GM12801 (cell line): ENCODE results near the gene DGKQ.

ENCODE experiments used
- TF ChIP-seq, protein P1 (sequence below): IDR thresholded peaks from one replicate; pipeline ENCODE4 v1.5.1; 2011; ENCODE audit warnings: control low read depth; ENCODE audit not compliant: insufficient read length; ENCODE audit errors: extremely low read depth

The DGKQ gene

DNA sequence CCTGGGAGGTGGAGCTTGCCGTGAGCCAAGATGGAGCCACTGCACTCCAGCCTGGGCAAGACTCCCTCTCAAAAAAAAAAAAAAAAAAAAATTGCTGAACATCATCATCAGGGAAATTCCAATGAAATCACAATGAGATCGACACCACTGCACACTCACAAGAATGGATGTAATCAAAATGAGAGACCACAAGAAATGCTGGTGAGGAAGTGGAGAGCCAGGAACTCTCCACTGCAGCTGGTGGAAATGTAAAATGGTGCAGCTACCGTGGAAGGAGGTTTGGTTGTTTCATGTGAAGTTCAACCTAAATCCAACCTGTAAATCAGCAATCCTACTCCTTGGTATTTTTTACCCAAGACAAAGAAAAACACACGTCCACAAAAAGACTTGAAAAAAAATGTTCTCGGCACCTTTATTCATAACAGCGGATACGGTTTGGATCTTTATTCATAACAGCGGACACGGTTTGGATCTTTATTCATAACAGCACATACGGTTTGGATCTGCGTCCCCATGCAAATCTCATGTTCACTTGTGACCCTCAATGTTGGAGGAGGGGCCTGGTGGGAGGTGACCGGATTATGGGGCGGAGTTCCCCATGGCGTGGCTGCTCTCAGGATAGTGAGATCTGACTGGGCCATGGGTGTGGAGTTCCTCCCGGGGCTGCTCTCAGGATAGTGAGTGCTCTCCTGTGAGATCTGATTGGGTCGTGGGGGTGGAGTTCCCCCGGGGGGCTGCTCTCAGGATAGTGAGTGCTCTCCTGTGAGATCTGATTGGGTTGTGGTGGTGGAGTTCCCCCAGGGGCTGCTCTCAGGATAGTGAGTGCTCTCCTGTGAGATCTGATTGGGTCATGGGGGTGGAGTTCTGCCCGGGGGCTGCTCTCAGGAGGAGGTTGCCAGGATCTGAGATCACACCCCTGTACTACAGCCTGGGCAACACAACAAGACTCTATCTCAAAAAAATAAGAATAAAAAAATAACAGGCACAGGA lies 49.0 kb downstream of the DGKQ start:
- TF ChIP-seq, protein P1, sequence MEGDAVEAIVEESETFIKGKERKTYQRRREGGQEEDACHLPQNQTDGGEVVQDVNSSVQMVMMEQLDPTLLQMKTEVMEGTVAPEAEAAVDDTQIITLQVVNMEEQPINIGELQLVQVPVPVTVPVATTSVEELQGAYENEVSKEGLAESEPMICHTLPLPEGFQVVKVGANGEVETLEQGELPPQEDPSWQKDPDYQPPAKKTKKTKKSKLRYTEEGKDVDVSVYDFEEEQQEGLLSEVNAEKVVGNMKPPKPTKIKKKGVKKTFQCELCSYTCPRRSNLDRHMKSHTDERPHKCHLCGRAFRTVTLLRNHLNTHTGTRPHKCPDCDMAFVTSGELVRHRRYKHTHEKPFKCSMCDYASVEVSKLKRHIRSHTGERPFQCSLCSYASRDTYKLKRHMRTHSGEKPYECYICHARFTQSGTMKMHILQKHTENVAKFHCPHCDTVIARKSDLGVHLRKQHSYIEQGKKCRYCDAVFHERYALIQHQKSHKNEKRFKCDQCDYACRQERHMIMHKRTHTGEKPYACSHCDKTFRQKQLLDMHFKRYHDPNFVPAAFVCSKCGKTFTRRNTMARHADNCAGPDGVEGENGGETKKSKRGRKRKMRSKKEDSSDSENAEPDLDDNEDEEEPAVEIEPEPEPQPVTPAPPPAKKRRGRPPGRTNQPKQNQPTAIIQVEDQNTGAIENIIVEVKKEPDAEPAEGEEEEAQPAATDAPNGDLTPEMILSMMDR, result no peak

GRCh38 chr4:921830-922331 lies 51.5 kb downstream of the DGKQ start:
- TF ChIP-seq, protein P1, result no peak

DNA sequence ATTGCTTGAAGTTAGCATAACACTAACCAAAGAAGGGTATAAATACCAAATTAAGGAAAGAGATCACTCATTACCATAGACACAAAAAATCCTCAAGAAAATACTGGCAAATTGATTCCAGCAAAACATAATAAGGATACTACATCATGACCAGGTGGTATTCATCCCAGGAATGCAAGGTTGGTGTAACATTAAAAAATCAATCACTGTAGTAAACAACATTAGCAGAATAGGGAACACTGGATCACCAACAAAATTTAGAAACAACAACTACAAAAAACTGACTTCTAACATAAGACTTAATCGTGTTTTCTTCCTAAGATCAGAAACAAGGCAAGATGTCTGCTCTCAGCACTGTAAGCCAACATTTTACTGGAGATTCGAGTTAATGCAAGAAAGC lies 55.4 kb downstream of the DGKQ start:
- TF ChIP-seq, protein P1, result no peak

- TF ChIP-seq, protein P1, result no peak
Measured at GRCh38 chr4:917466-917865, 55.9 kb downstream of the DGKQ start.

DNA sequence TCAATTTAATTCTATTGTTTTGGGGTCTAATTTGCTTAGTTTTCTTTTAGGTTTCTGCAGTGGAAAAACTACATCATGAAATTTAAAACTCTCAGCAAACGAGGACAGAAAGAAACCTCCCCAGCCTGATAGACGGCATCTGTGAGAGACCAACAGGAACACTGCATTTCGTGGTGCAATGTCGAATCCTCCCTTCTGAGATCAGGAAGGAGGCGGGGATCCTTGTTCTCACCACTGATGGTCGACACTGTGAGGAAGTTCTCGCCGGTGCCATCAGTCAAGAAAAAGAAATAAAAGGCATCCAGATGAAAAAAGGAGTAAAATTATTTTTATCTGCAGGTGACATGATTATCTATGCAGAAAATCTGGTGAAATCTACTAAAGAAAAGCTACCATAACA lies 57.8 kb downstream of the DGKQ start:
- TF ChIP-seq, protein P1, result no peak

- TF ChIP-seq, protein P1, result no peak
Measured at GRCh38 chr4:915041-915474, 58.3 kb downstream of the DGKQ start.

GRCh38 chr4:914531-914930 lies 58.8 kb downstream of the DGKQ start:
- TF ChIP-seq, protein P1, result no peak
